ENCODE measurements around the gene GPC5.

GRCh38 chr13:92743992-92744391 is 1345.6 kb downstream of the GPC5 start:
- TF ChIP-seq CTCF (conservative IDR thresholded peaks at IDR 0.05; ENCODE audit: low read depth, low read length), result no peak
- TF ChIP-seq EZH2 (IDR thresholded peaks at IDR 0.05; ENCODE audit: borderline replicate concordance, low read depth, low read length, poor library complexity, severe bottlenecking), result no peak

All from A673 (cell line).